Heart left ventricle (tissue), 16 donors: Measurements from ENCODE around the gene PTGDR2. TPM values are rescaled to one million over a fixed set of nuclear protein-coding genes. Genes with fewer than 3 reads are reported as not detected.
A peak's percentile ranks its signal among the peaks of the same experiment; 100 is the strongest.

Experiments
- ATAC-seq, 4 donors: fragments of 200-7000 bp; cut with Tn5 transposase; one replicate each; pipeline ENCODE4 v1.9.1; 2020 to 2022; ENCODE audit warnings: moderate library complexity in 4 of 4, mild to moderate bottlenecking in 3 of 4, moderate number of reproducible peaks in 1 of 4
- DNase-seq, 5 donors: peaks; one replicate each; pipeline ENCODE4 v3.0.0-alpha.2; 2020
- H3K27ac ChIP-seq, 12 donors: fragments of 200-600 bp; sonication (generic) in 4 of 12; one replicate each; pipeline versions ENCODE4 v1.5.0 to v1.8.0; 2016 to 2022; ENCODE audit warnings: mild to moderate bottlenecking in 2 of 12
- H3K27me3 ChIP-seq, 9 donors: fragments of 200-600 bp; sonication (generic) in 2 of 9; one replicate each; pipeline versions ENCODE4 v1.5.1 to v1.8.0; 2016 to 2022; ENCODE audit warnings: mild to moderate bottlenecking in 3 of 9
- H3K36me3 ChIP-seq, 9 donors: fragments of 200-600 bp; sonication (generic) in 2 of 9; one replicate each; pipeline versions ENCODE4 v1.5.0 to v1.8.0; 2018 to 2022; ENCODE audit warnings: mild to moderate bottlenecking in 2 of 9
- H3K4me1 ChIP-seq, 12 donors: fragments of 200-600 bp; sonication (generic) in 4 of 12; one replicate each; pipeline versions ENCODE4 v1.5.0 to v1.8.0; 2016 to 2022; ENCODE audit warnings: mild to moderate bottlenecking in 3 of 12
- H3K4me3 ChIP-seq, 12 donors: fragments of 200-600 bp; sonication (generic) in 4 of 12; one replicate each; pipeline versions ENCODE4 v1.5.0 to v1.8.0; 2017 to 2022; ENCODE audit warnings: mild to moderate bottlenecking in 9 of 12, moderate library complexity in 4 of 12
- H3K9me3 ChIP-seq, 12 donors: fragments of 200-600 bp; sonication (generic) in 4 of 12; one replicate each; pipeline versions ENCODE4 v1.5.0 to v1.8.0; 2016 to 2022; ENCODE audit warnings: mild to moderate bottlenecking in 1 of 12
- POLR2A ChIP-seq, 2 donors: fragments of 450-650 bp; IDR thresholded peaks; one replicate each; pipeline ENCODE4 v1.6.1; 2017; ENCODE audit warnings: antibody characterized with exemption in 2 of 2, mild to moderate bottlenecking in 2 of 2, moderate library complexity in 2 of 2
- WGBS, 4 donors: extraction: QIAGEN DNeasy Blood & Tissue Kit in 2 of 4; methylation state at CpG; one replicate each; pipeline versions ENCODE4 v1.1.5 to v1.1.7; 2013 to 2018; 5-methylcytosine and 5-hydroxymethylcytosine counted together
- intact Hi-C, 10 donors: fragments of 100-400 bp; cut with DNase I; formaldehyde crosslinking; loops; one replicate each; pipeline versions ENCODE4 v1.11.1 to v1.14.2; 2022
- polyA plus RNA-seq, 2 donors: library from polyadenylated mRNA; stranded (reverse); fragments of 200-250 nt; gene quantifications; one replicate each; pipeline ENCODE4 v1.2.3, GENCODE V29; 2013
- total RNA-seq, 9 donors: library from RNA; depleted of rRNA in 2 of 9; stranded (reverse); fragments of >200 nt in 2 of 9; fragmentation: NEBNext Ultra II Directional in 3 of 9; extraction: Animal tissue kit (Norgen Biotek cat#: 25700) in 3 of 9; gene quantifications; one replicate each; pipeline versions ENCODE4 v1.1.0 to v1.2.4, GENCODE V29; 2016 to 2023
- TF ChIP-seq, protein P1 (sequence below), 12 donors: fragments of 200-600 bp; sonication (generic) in 4 of 12; IDR thresholded peaks; one replicate each; pipeline versions ENCODE4 v1.5.0 to v1.8.0; 2018 to 2022; ENCODE audit warnings: antibody characterized with exemption in 12 of 12, mild to moderate bottlenecking in 5 of 12
- donor health status: ischemic (EF 13 %, LVEDD 7.1; RV severe dilation, severe dysfunction).
- donor health status: healthy with polysubstance abuse.
- donor health status: DM: no; HTN: yes; CAD: no.
- donor health status: DM: no; HTN: no; CAD: no.
- donor health status: ischemic (EF 25% LVEDD 6.9; RV normal size, moderate dysfunction).
- donor health status: ischemic (EF 25% LVEDD 5.7; RV mildly dilated, moderate dysfunction).
- donor health status: healthy.
- donor health status: DM: yes; HTN: yes; CAD: no.
- donor health status: ischemic (EF 35%, LVEDD 5.7; RV mildly dilated, moderate dysfunction).
- donor health status: nonischemic (EF 11% LVEDD 7.7; RV severe dilation, severe dysfunction).
- donor health status: DM: yes; HTN: yes; CAD: no.
- donor health status: PGD.
- donor health status: ischemic (EF 29% LVEDD 5.4; RV normal size, mild dysfunction).
- donor health status: nonischemic (EF 23%, LVEDD 6.1; RV moderate dilation, normal function).

Gene PTGDR2
- total and polyA plus RNA-seq, 11 donors, result 0.61 to 7.9 (median 1.4) TPM

DNA sequence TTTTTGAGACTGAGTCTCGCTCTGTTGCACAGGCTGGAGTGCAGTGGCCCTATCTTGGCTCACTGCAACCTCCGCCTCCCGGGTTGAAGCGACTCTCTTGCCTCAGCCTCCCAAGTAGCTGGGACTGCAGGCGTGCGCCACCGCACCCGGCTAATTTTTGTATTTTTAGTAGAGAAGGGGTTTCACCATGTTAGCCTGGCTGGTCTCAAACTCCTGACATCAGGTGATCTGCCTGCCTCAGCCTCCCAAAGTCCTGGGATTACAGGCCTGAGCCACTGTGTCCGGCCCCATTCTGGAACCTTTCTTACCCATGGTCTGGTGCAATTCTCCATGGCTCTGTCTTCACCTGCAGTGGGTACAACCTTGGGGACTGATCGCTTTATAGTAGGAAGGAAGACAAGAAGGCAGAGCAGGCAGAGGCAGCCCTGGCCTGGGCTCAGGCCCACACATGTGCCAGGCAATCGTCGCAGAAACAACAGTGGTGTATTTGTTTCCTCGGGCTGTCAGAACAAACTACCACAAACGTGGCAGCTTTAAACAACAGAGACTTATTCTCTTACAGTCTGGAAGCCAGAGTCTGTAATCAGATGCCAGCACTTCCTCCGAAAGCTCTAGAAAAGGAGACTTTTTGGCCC is 4.0 kb upstream of the PTGDR2 start:
- TF ChIP-seq POLR2A (IDR thresholded peaks at IDR 0.05), result no peak
- TF ChIP-seq, protein P1, sequence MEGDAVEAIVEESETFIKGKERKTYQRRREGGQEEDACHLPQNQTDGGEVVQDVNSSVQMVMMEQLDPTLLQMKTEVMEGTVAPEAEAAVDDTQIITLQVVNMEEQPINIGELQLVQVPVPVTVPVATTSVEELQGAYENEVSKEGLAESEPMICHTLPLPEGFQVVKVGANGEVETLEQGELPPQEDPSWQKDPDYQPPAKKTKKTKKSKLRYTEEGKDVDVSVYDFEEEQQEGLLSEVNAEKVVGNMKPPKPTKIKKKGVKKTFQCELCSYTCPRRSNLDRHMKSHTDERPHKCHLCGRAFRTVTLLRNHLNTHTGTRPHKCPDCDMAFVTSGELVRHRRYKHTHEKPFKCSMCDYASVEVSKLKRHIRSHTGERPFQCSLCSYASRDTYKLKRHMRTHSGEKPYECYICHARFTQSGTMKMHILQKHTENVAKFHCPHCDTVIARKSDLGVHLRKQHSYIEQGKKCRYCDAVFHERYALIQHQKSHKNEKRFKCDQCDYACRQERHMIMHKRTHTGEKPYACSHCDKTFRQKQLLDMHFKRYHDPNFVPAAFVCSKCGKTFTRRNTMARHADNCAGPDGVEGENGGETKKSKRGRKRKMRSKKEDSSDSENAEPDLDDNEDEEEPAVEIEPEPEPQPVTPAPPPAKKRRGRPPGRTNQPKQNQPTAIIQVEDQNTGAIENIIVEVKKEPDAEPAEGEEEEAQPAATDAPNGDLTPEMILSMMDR (IDR thresholded peaks at IDR 0.05), result no peak
- Histone ChIP-seq H3K36me3 (no peaks in the 10 kb centered on the region), H3K9me3 (no peaks in the 10 kb centered on the region), H3K4me1 (peaks cover 0 to 6% (median 0%) of the 10 kb centered on the region in 12 donors), H3K4me3 (no peak overlapping the region), H3K27ac (no peak overlapping the region), H3K27me3 (no peaks in the 10 kb centered on the region)
- ATAC-seq, result no peak
- 79 to 88% (median 87%) methylated on average over 15 of the region's 15 CpGs for WGBS, 4 donors
- intact Hi-C loops, result no loop called here
- DNase-seq, result peak in 1 of 5 donors; percentile 1

DNA sequence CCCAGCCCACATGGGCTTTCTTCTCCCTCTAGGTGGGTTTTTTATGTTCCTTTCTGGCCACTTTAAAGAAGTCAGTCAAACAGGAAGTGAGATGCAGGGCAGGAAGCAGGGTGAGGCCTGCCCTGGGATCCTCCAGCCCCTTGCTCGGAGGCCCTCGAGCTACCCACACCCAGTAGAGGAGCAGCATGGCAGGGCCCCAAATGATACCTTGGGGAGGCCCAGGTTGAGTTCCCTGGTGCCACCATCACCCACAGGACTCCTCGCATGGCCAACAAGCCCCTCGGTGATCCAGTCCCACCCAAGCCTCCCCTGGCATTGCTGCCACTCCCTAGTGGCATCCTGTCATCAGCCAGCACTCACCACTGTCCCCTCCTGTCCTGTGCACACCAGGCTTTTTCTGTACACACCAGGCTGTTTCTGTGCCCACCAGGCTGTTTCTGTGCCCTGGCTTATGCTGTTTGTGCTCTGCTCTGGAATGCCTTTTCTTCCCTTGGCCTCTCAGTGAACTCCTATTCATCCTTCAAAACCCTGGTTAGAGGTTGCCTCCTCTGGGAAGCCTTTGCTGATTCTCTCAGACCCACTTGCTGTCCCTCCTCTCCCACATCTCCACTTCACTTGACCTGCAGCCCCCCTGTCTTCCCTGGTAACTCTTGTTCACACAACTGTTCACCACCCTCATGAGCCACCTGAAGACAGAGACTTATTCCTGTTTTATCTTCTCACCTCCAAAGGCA is 3.1 kb upstream of the PTGDR2 start:
- Histone ChIP-seq H3K4me1 (peaks cover 0 to 6% (median 0%) of the 10 kb centered on the region in 12 donors), H3K9me3 (no peaks in the 10 kb centered on the region), H3K4me3 (no peak overlapping the region), H3K27me3 (no peaks in the 10 kb centered on the region), H3K36me3 (no peaks in the 10 kb centered on the region), H3K27ac (no peak overlapping the region)
- DNase-seq (peak in 1 of 5 donors; percentile 19), ATAC-seq (no peak)
- intact Hi-C loops, result no loop called here
- TF ChIP-seq POLR2A (IDR thresholded peaks at IDR 0.05), result no peak
- TF ChIP-seq, protein P1 (IDR thresholded peaks at IDR 0.05), result no peak
- WGBS, 4 donors, result 61 to 81% (median 70%) methylated on average over 4 of the region's 4 CpGs

DNA sequence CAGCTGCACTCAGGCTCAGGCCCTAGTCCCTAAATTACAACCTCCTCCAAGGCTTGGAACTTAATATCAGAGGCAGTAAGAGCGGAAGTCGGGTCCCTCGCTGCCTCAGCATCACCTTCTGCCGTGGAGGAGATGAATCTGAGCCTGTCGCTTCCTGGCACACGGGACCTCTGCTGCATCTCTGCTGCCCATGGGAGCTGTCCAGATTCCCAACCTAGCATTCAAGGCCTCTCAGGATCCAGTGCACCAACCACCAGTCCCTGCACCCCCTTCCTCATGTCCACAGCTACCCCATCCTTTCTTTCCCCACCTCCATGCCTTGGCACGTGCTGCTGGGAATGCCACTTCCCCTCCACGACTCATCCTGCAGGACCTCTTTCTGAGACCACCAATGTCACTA is 2.5 kb upstream of the PTGDR2 start:
- Histone ChIP-seq H3K4me3 (no peak overlapping the region), H3K27ac (no peak overlapping the region), H3K9me3 (no peaks in the 10 kb centered on the region), H3K4me1 (peaks cover 0 to 6% (median 0%) of the 10 kb centered on the region in 12 donors), H3K27me3 (no peaks in the 10 kb centered on the region), H3K36me3 (peaks cover 0 to under 1% (median 0%) of the 10 kb centered on the region in 9 donors)
- TF ChIP-seq POLR2A (IDR thresholded peaks at IDR 0.05), result no peak
- TF ChIP-seq, protein P1 (IDR thresholded peaks at IDR 0.05), result no peak
- intact Hi-C loops, result no loop called here
- 73 to 86% (median 79%) methylated on average over 8 of the region's 8 CpGs for WGBS, 4 donors
- ATAC-seq, result no peak
- DNase-seq, result peak in 1 of 5 donors; percentile 26

DNA sequence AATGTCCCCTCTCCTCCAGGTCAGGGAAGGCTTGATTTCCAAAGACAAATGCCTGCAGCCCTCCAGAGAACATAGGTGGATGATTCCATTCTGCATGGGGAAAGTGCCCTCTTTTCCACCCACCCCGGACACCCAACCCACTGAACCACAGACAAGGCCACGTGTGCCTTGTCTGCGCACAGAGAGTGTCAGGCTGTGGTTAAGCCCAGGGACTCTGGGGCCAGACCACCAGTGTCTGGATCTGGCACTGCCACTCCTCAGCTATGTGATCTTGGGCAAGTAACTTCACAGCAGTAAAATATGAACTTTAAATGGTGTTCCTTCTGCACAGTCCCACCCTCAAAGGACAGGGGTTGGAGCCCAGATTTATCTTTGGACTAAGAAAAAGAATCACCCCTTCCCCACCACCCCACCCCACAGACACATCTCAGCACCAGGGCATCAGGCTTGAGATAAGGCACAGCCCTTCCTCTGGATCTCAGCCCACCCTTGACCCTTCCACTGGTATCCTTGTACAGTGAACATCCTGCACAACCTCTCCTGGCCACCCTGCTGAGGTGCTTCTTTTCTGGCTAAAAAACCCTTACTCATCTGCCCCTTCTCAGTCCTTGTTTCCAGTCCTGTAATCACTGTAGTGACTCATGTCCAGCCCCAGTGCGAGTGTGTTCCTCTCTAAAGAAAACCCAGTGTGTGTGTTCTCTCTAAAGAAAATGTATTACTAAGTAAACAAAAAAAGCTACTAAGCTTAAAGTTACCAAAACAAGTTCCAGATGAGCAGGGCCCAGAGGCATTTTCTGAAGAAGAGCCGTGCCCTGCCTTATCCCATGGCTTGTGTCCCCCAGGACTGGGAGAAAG is 1.9 kb upstream of the PTGDR2 start:
- Histone ChIP-seq H3K9me3 (no peaks in the 10 kb centered on the region), H3K27me3 (no peaks in the 10 kb centered on the region), H3K27ac (no peak overlapping the region), H3K4me1 (peaks cover 0 to 6% (median 0%) of the 10 kb centered on the region in 12 donors), H3K36me3 (peaks cover 0 to 7% (median 0%) of the 10 kb centered on the region in 9 donors), H3K4me3 (no peak overlapping the region)
- 82 to 89% (median 89%) methylated on average over 5 of the region's 5 CpGs for WGBS, 4 donors
- TF ChIP-seq, protein P1 (IDR thresholded peaks at IDR 0.05), result no peak
- TF ChIP-seq POLR2A (IDR thresholded peaks at IDR 0.05), result no peak
- no peak for ATAC-seq
- no peak for DNase-seq
- intact Hi-C loops, result no loop called here
